8988T (cell line): ENCODE results near the gene SLC26A5.

ENCODE experiments used
- DNase-seq: peaks from one replicate; pipeline ENCODE4 v3.0.0; 2011

Gene SLC26A5

DNA sequence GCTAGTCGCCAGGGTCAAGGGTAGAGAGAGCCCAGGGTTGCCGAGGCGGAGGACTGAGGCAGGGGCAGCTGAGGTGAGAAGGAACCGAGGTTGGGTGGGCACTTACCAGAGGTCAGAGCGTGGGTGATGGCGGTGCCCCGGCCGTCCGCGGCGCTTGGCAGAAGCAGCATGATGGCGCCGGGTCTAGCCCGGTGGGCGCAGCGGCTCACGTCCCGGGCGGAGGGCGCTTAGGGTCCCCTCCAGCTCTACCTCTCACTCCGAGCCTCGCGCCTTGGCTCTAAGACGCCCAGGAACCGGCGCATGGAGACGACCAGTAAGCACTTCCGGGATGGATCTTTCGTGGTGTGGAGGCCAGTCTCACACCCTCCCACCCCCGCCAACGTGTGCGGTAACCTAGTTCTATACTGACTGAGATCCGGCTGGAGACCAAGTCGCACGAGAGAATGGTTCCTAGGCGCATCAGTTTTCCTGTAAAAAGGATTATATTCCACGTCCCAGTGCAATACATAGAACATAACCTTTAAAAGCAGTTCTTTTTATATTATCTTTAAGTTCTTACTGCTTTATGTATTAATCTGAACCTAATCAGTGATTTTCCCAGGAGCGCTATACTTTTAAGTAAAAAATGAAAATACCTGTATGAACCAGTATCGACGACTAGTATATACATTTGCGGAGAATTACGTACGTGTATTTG, 101.4 kb downstream of the SLC26A5 start, which contains the start of gene DNAJC2:
TSS of gene DNAJC2 (minus strand) at position 315 of the 697 bp plus-strand sequence. CDS start at position 170, 145 bp downstream.
- DNase-seq = peak; percentile 64

DNA sequence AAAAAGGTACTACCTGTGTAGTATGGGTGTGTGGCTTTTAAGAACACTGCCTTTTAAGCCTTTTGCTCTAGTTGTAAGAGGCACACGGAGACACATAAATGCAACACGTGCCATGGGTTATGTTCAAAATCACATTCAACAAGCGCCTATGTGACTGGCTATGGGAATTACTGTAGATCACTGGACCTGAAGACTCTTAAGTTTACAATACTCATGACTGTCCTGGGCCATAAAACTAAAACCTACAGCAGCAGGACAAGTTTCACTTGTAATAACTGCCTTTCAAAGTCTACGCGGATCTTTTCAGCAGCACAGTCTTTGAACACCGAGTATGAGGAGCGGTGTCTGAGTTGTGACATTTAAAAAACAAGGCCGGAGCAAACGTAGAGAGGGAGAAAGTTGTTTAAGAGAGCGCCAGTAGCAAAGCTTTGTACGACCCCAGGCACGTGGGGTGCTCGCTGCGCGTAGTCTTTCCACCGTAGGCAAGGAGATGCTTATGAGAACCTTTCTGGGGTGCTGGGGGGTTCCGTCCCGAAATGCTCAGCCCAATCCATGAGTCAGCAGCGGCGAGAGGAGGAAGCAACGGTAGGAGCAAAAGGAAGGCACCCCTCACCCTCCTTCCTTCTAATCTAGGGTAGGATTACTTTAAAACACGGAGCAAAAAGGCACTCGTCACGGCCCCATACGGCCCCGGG, 102.1 kb downstream of the SLC26A5 start:
- no peak for DNase-seq

DNA sequence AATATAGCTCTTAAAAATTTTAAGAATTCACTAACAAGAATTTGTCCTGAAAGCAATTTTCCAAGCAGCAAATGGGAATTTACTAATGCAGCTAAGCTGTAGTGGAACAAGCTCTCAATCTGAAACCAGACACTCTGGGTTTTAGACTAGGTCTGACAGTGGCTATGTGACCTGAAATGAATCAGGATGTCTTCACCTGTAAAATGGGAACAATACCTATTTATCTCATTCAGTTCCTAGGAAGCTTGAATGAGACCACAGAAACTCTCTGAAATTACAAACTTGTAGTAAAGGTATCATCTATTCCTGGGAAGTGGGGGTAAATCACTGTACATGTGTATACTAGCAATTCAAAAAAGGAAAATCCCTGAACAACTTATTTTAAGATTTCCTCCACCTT, 102.7 kb downstream of the SLC26A5 start:
- DNase-seq = no peak

DNA sequence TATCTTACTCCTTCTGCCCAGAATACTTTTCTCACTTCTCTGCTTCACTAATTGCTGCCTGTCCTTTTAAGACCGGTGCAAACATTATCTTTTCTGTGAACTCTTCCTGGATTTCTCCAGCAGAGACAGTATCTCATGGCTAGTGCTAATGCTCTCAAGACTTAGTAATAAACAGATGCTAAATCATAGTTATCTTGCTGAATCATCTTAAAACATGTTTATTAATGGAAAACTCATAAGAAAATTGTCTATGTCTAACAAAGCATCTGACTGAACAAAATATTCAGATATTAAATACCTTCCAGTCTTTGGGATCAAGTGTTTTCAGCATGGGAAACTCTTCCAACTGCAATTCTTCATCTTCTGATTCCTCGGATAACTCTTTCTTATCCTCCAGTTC, 104.5 kb downstream of the SLC26A5 start:
- DNase-seq = no peak

DNA sequence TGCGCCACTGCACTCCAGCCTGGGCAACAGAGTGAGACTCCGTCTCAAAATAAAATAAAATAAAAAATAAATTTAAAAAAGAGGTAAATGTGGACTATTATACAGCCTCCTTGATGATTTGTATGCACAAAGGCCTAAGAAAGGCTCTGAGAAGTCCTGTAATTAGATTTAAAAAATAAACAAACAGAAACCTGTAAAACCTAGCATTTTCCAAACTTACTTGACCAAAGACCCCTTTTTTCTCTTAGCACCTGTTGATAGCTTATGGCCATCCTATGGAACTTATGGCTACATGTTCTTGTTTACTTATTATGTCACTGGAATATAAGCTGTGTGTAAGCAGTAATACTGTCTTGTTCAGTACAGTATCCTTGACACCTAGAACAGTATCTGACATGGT, 107.1 kb downstream of the SLC26A5 start:
- no peak for DNase-seq

DNA sequence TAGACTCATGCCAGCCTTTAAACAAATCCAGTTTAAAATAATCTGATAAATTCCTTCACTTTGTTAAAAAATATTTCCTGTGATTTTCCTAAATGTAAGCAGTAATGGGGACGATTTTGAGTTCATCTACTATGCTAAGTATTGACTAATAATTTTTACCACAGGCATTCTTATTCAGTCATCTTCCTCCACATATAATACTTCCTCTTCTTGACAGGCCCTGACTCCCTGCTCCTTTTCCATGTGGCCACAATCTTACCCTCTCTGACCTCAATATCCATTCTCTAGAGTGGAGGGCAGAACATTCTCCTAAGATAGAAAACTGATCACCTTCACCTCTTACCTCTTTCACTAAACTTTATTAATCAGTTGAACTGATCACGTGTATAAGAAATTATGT, 109.2 kb downstream of the SLC26A5 start:
- DNase-seq = no peak

DNA sequence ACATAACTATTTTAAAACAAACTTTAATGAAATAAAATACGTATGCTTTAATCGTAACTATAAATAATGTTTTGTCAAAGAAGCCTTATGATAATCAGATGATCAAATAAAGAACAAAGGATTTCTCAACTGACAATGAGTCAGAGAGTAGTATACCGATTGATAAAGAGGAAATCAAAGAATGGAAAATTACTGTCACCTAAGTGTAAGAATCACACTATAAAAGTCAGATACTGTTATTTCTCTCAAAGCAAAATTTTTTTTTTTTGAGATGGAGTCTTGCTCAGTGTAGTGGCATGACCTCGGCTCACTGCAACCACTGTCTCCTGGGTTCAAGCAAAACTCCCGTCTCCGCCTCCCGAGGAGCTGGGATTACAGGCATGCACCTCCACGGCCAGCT, 120.3 kb downstream of the SLC26A5 start:
- no peak for DNase-seq
